ENCODE data around the gene KIAA1614.
"Not testable (repeated sequence)": the region's sequence is repeated elsewhere in the genome, so short reads cannot be mapped to it uniquely, and the experiment has no call there.

KIAA1614 gene

DNA sequence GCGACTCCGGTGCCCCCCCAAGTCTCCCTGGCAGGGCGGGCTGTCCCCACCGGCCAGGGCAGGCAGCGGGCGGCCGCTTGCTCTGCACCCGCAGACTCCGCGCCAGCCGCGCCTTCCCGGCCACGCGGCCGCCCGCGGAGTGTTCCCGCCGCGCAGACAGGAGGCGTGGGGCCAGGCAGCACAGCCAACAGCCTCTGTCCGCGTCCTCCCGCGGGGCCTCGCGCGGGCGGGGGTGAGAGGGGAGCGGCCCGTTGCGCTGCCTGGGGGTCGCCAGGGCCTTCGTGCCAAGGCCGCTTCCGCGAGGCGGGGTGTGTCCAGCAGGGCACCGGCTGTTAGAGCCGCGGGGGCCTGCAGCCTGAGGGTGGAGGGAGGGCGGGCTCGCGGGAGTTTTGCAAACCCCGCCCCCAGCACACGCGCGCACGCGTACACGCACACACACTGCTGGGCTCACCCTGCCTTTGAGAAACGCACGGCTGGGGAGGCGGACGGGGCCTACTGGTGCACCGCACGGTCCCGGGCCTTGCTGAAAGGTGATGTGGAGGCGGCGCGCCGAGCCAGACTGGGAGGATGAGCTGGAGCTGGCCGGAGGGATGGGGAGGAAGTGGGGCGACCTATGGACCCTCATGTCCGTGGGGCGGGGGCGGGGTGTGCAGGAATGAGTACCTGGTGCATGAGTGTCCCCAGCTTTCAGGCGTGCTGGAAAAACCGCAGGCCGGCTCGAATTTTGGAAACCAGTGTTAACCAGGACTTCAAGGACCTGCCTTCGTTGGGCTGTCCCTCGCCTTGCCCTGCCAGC lies 41.5 kb downstream of the KIAA1614 start:
- peaks cover under 1% of the 10 kb centered on the region; the same call in 1 of the 2 replicates for H3K9me3 ChIP-seq
- peak overlapping the region; percentile 44; the same call in 1 of the 2 replicates for H3K27ac ChIP-seq
- TF ChIP-seq Cebpa-rat (IDR thresholded peaks at IDR 0.05) = no peak
- peak overlapping the region; percentile 65 for H3K4me3 ChIP-seq
- peaks cover 21% of the 10 kb centered on the region for H3K4me1 ChIP-seq
- H3K36me3 ChIP-seq = peaks cover 57% of the 10 kb centered on the region
- peaks cover 47% of the 10 kb centered on the region for H3K27me3 ChIP-seq
- peaks cover 59% of the 10 kb centered on the region for H4K20me1 ChIP-seq
- peak overlapping the region; percentile 66 for H3K9ac ChIP-seq
- peak overlapping the region; percentile 88 for H3K4me2 ChIP-seq

DNA sequence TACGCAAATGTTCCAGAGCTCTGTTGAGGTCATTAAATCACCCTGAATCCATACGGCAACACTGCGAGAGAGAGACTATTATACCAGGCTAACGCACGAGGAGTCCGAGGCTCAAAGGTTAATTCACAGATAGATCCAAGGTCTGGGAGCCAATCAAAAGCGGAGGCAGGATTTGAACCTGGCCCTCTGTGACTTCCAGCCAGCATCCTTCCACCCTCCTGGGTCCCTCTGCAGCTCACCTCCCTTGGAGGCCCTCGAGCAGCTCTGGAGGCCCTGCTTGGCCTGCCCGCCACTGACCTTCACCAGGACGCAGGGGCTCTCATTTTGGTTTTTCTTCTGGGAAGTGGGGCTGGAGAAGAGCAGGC lies 42.1 kb downstream of the KIAA1614 start:
- H3K27ac ChIP-seq = no peak overlapping the region
- no peak overlapping the region for H3K4me3 ChIP-seq
- TF ChIP-seq Cebpa-rat (IDR thresholded peaks at IDR 0.05) = no peak

DNA sequence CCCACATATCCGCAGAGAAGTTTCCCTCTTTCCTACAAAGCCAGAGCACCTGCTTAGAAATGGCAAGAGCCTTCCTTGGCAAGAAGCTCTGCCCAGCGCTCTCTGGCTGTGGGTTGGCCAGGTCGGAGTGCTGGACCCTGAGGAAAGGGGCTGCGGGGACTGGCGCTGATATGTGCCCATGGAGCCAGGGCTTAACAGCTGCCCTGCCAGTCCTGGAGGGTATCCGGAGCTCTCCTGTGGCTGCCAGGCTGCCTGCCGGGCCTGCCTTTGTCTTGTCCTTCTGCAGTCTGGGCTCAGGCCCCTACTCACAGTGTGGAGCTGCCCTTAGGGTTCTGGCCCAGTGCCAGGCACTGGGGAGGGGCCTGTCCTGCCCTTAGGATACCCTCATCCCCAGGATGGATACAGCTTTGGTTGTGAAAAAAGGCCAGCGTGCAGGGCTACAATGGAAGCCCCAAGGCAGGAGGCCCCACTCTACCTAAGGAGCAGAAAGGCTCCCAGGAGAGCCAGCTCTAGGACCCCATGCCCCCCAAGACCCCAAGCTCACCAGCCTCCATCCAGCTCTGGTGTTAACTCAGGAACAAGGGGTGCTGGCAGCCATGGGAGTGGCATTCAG lies 43.4 kb downstream of the KIAA1614 start:
- Histone ChIP-seq H4K20me1 (peaks cover 59% of the 10 kb centered on the region), H3K9ac (no peak overlapping the region), H3K9me3 (peaks cover 20% of the 10 kb centered on the region), H3K4me1 (peaks cover 21% of the 10 kb centered on the region), H3K27ac (no peak overlapping the region), H3K36me3 (peaks cover 59% of the 10 kb centered on the region), H3K27me3 (peaks cover 47% of the 10 kb centered on the region), H3K4me2 (no peak overlapping the region), H3K4me3 (no peak overlapping the region)
- no peak for TF ChIP-seq Cebpa-rat (IDR thresholded peaks at IDR 0.05)

More for the DNA sequence above, 42.1 kb downstream of the KIAA1614 start:
- peaks cover 7% of the 10 kb centered on the region for H3K9me3 ChIP-seq
- no peak overlapping the region for H3K9ac ChIP-seq
- H3K36me3 ChIP-seq = peaks cover 57% of the 10 kb centered on the region
- H3K4me2 ChIP-seq = peak overlapping the region; percentile 88; the same call in 1 of the 2 replicates
- H3K27me3 ChIP-seq = peaks cover 47% of the 10 kb centered on the region
- H3K4me1 ChIP-seq = peaks cover 21% of the 10 kb centered on the region
- H4K20me1 ChIP-seq = peaks cover 59% of the 10 kb centered on the region

DNA sequence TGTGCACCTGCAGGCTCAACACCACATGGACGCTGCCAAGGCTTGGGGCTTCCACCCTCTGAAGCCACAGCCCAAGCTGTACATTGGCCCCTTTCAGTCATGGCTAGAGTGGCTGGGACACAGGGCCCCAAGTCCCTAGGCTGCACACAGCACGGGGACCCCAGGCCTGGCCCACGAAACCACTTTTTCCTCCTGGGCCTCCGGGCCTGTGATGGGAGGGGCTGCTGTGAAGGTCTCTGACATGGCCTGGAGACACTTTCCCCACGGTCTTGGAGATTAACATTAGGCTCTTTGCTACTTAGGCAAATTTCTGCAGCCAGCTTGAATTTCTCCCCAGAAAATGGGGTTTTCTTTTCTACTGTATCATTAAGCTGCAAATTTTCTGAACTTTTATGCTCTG lies 46.9 kb downstream of the KIAA1614 start:
- Histone ChIP-seq H3K9me3 (peaks cover 28% of the 10 kb centered on the region), H3K36me3 (peaks cover 89% of the 10 kb centered on the region), H4K20me1 (peaks cover 36% of the 10 kb centered on the region), H3K27me3 (peaks cover 20% of the 10 kb centered on the region)
- not testable (repeated sequence) for H3K4me1 ChIP-seq, H3K4me2 ChIP-seq, H3K27ac ChIP-seq, H3K4me3 ChIP-seq, H3K9ac ChIP-seq

DNA sequence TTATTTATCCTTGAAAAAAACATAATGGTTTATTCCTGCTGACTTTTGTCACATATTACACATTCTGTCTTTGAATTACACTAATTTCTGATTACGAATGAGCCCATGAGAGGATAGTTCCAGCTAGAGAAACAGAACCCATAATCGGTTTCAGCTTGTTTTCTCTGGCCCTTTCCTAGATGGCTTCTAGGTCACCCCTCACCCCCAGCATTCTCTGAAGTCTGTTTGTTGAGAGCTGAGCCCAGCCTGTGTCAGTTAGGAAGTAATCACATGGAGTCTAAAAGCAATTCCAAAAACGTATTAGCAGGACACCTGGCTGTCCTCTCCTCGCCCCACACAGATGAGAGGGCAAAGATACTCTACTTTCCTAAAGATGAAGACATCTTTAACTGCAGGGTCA lies 48.9 kb downstream of the KIAA1614 start:
- no peak for TF ChIP-seq Cebpa-rat (IDR thresholded peaks at IDR 0.05)

DNA sequence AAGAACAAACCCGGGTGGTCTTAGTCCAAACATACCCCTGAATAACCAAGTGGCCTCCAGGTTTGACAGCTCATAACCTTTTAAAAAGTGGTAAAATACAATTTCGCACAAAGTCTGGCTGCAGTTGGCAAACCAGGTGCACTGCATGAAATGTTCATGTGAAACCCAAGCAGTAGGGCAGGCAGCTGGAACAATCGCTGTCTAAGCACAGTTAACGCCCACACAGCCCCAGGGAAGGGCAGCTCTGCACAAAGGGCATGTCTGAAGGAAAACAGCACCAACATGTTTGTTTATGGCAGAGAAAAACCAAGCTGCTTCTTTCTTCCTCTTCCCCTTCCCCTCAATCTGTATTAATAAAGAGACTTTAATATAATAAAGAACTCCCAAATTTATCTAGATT lies 49.5 kb downstream of the KIAA1614 start:
- H3K4me2 ChIP-seq = no peak overlapping the region
- H3K9me3 ChIP-seq = peaks cover 28% of the 10 kb centered on the region
- TF ChIP-seq Cebpa-rat (IDR thresholded peaks at IDR 0.05) = no peak
- peaks cover 18% of the 10 kb centered on the region for H4K20me1 ChIP-seq
- H3K4me1 ChIP-seq = peaks cover 7% of the 10 kb centered on the region; the same call in 1 of the 2 replicates
- no peaks in the 10 kb centered on the region for H3K27me3 ChIP-seq
- H3K4me3 ChIP-seq = no peak overlapping the region
- peaks cover 97% of the 10 kb centered on the region for H3K36me3 ChIP-seq
- H3K9ac ChIP-seq = no peak overlapping the region
- no peak overlapping the region for H3K27ac ChIP-seq

More for the DNA sequence above, 48.9 kb downstream of the KIAA1614 start:
- Histone ChIP-seq H3K9ac (no peak overlapping the region), H3K4me1 (peaks cover 7% of the 10 kb centered on the region; the same call in 1 of the 2 replicates), H3K4me3 (no peak overlapping the region), H3K36me3 (peaks cover 97% of the 10 kb centered on the region), H3K27ac (no peak overlapping the region), H3K27me3 (0 out of 2 replicates have a peak, but pooled peaks cover under 1% of the 10 kb centered on the region), H3K4me2 (no peak overlapping the region), H3K9me3 (peaks cover 28% of the 10 kb centered on the region), H4K20me1 (peaks cover 23% of the 10 kb centered on the region)

DNA sequence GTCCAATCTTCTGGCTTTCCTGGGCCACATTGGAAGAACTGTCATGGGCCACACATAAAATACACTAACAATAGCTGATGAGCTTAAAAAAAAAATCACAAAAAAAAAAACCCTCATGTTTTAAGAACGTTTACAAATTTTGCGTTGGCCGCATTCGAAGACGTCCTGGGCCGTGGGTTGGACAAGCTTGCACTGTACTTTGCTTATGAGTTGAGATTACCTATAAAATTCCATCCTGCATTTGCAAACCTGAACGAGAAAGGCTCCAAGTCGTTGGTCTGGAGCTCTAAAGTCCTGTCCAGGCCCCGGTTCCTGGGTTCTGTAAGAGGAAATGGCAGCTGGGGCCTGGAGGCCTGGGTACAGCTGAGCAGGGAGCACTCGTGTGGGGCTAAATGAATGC lies 51.4 kb downstream of the KIAA1614 start:
- H3K4me2 ChIP-seq = no peak overlapping the region
- no peak overlapping the region for H3K9ac ChIP-seq
- no peaks in the 10 kb centered on the region for H3K27me3 ChIP-seq
- H3K4me1 ChIP-seq = peaks cover 7% of the 10 kb centered on the region; the same call in 1 of the 2 replicates
- H3K9me3 ChIP-seq = peaks cover 28% of the 10 kb centered on the region
- no peak overlapping the region for H3K27ac ChIP-seq
- peaks cover 7% of the 10 kb centered on the region for H4K20me1 ChIP-seq
- no peak for TF ChIP-seq Cebpa-rat (IDR thresholded peaks at IDR 0.05)
- peaks cover 94% of the 10 kb centered on the region for H3K36me3 ChIP-seq
- H3K4me3 ChIP-seq = no peak overlapping the region

DNA sequence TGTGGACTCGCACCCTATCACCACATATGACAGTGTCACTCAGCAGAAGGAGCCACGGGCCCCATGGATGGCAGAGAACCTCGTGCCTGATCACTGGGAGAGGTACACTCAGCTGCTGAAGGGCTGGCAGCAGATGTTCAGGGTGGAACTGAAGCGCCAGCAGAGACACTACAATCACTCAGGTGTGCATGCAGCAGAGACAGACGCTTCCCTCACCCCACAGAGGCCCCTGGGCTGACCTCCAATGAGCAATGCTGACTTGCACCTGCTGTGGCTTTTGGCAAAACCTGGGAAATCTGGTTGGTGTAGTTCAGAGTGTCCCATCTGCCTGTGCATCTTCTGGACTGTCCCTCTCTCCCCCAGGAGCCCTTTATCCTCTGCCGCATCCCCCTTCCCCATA lies 51.9 kb downstream of the KIAA1614 start:
- Histone ChIP-seq H3K4me1 (peaks cover 11% of the 10 kb centered on the region), H3K4me3 (no peak overlapping the region), H3K27me3 (no peaks in the 10 kb centered on the region), H3K9ac (no peak overlapping the region), H3K36me3 (peaks cover 94% of the 10 kb centered on the region), H3K9me3 (peaks cover 23% of the 10 kb centered on the region), H4K20me1 (peaks cover 11% of the 10 kb centered on the region), H3K4me2 (no peak overlapping the region), H3K27ac (no peak overlapping the region)
- no peak for TF ChIP-seq Cebpa-rat (IDR thresholded peaks at IDR 0.05)

DNA sequence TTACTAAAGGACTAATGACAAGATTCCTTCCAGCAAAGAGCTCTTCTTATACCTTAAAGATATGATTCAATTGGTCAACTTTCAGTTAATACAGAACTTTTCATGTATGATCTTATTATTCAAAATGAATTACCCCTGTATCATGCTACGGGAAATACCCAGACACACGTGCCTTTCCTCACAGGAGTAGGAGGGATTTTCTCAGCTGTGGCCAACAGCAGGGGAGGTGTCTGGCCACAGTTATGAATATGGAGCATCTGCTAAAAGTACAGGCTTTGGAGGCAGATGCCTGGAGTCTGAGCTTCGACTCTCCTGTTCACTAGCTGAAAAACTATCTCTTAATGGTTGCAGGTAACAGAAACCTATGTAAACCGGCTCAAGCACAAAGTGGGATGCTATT lies 53.6 kb downstream of the KIAA1614 start:
- H3K27ac ChIP-seq = no peak overlapping the region

More for the DNA sequence above, 53.6 kb downstream of the KIAA1614 start:
- H3K4me3 ChIP-seq = no peak overlapping the region
- peaks cover 6% of the 10 kb centered on the region for H3K9me3 ChIP-seq
- no peak for TF ChIP-seq Cebpa-rat (IDR thresholded peaks at IDR 0.05)
- peaks cover 94% of the 10 kb centered on the region for H3K36me3 ChIP-seq
- no peak overlapping the region for H3K4me2 ChIP-seq
- H3K9ac ChIP-seq = no peak overlapping the region
- H3K4me1 ChIP-seq = peaks cover 23% of the 10 kb centered on the region
- H3K27me3 ChIP-seq = no peaks in the 10 kb centered on the region
- peaks cover 29% of the 10 kb centered on the region for H4K20me1 ChIP-seq
